IPS-18c (cell line): ENCODE measurements around the gene PTPRN2.
A peak's percentile ranks its signal among the peaks of the same experiment; 100 is the strongest.

ENCODE experiments used
- H3K4me3 ChIP-seq: 2 replicates; pipeline ENCODE4 v1.7.0; 2013; ENCODE audit warnings: low read depth, mild to moderate bottlenecking, low read length, moderate library complexity; ENCODE audit not compliant: insufficient read depth
- H3K9me3 ChIP-seq: one replicate; pipeline ENCODE4 v1.6.1; 2013; ENCODE audit warnings: mild to moderate bottlenecking, low read length, moderate library complexity; ENCODE audit not compliant: control insufficient read depth, insufficient read depth

Gene PTPRN2

GRCh38 chr7:158323741-158324396 lies 263.8 kb downstream of the PTPRN2 start:
- Histone ChIP-seq H3K4me3 (no peak overlapping the region), H3K9me3 (peaks cover 65% of the 10 kb centered on the region)

- Histone ChIP-seq H3K4me3 (no peak overlapping the region; the same call in 1 of the 2 replicates), H3K9me3 (peaks cover 56% of the 10 kb centered on the region)
These were observed 264.8 kb downstream of the PTPRN2 start for GRCh38 chr7:158322616-158323530.

GRCh38 chr7:158321936-158322615 lies 265.5 kb downstream of the PTPRN2 start:
- Histone ChIP-seq H3K4me3 (no peak overlapping the region; the same call in 1 of the 2 replicates), H3K9me3 (peaks cover 55% of the 10 kb centered on the region)

GRCh38 chr7:158321056-158321700 lies 266.4 kb downstream of the PTPRN2 start:
- H3K4me3 ChIP-seq: peak overlapping the region; percentile 20; the same call in 1 of the 2 replicates
- peaks cover 56% of the 10 kb centered on the region for H3K9me3 ChIP-seq

GRCh38 chr7:158320328-158320727 lies 267.3 kb downstream of the PTPRN2 start:
- no peak overlapping the region for H3K4me3 ChIP-seq
- H3K9me3 ChIP-seq: peaks cover 52% of the 10 kb centered on the region

- H3K4me3 ChIP-seq: no peak overlapping the region
- H3K9me3 ChIP-seq: peaks cover 52% of the 10 kb centered on the region
These were observed 269.1 kb downstream of the PTPRN2 start for GRCh38 chr7:158318511-158318913.

- Histone ChIP-seq H3K4me3 (no peak overlapping the region), H3K9me3 (peaks cover 54% of the 10 kb centered on the region)
These were observed 270.1 kb downstream of the PTPRN2 start for GRCh38 chr7:158317238-158318205.

- Histone ChIP-seq H3K4me3 (no peak overlapping the region), H3K9me3 (peaks cover 57% of the 10 kb centered on the region)
These were observed 271.1 kb downstream of the PTPRN2 start for GRCh38 chr7:158316466-158317031.

GRCh38 chr7:158315881-158316280 lies 271.7 kb downstream of the PTPRN2 start:
- H3K4me3 ChIP-seq: peak overlapping the region; percentile 15; the same call in 1 of the 2 replicates
- peaks cover 56% of the 10 kb centered on the region for H3K9me3 ChIP-seq

GRCh38 chr7:158315326-158315725 lies 272.3 kb downstream of the PTPRN2 start:
- Histone ChIP-seq H3K9me3 (peaks cover 56% of the 10 kb centered on the region), H3K4me3 (no peak overlapping the region)

- no peak overlapping the region for H3K4me3 ChIP-seq
- peaks cover 55% of the 10 kb centered on the region for H3K9me3 ChIP-seq
These were observed 273.2 kb downstream of the PTPRN2 start for GRCh38 chr7:158314394-158314793.

GRCh38 chr7:158313931-158314330 lies 273.7 kb downstream of the PTPRN2 start:
- Histone ChIP-seq H3K9me3 (peaks cover 54% of the 10 kb centered on the region), H3K4me3 (no peak overlapping the region)

GRCh38 chr7:158312789-158313188 lies 274.8 kb downstream of the PTPRN2 start:
- H3K4me3 ChIP-seq: peak overlapping the region; percentile 4; the same call in 1 of the 2 replicates
- peaks cover 54% of the 10 kb centered on the region for H3K9me3 ChIP-seq

- H3K9me3 ChIP-seq: peaks cover 49% of the 10 kb centered on the region
- no peak overlapping the region for H3K4me3 ChIP-seq
These were observed 275.8 kb downstream of the PTPRN2 start for GRCh38 chr7:158311791-158312190.

- Histone ChIP-seq H3K9me3 (peaks cover 48% of the 10 kb centered on the region), H3K4me3 (no peak overlapping the region)
These were observed 276.5 kb downstream of the PTPRN2 start for GRCh38 chr7:158310924-158311666.
